GM23338 (cell line): ENCODE results near the gene TBC1D16. TPM values are rescaled to one million over a fixed set of nuclear protein-coding genes. Genes with fewer than 3 reads are reported as not detected.
A peak's percentile ranks its signal among the peaks of the same experiment; 100 is the strongest.

Experiments
- ATAC-seq: fragments of 200-7000 bp; cut with Tn5 transposase; 3 replicates; pipeline ENCODE4 v1.9.1; 2020
- DNase-seq: peaks from one replicate; pipeline ENCODE4 v3.0.0-alpha.2; 2015; ENCODE audit warnings: low spot score
- H2AFZ ChIP-seq: fragments of 200-600 bp; sonication (generic); 2 replicates; pipeline ENCODE4 v1.8.0; 2016; ENCODE audit warnings: antibody characterized with exemption, mild to moderate bottlenecking, moderate library complexity
- H3F3A ChIP-seq: fragments of 200-600 bp; sonication (generic); replicated peaks from 2 replicates; pipeline ENCODE4 v1.8.0; 2017; ENCODE audit warnings: antibody characterized with exemption, mixed run types, low read depth
- H3K27ac ChIP-seq: fragments of 200-600 bp; sonication (generic); 2 replicates; pipeline ENCODE4 v1.6.1; 2016; ENCODE audit warnings: low read depth
- H3K27me3 ChIP-seq: fragments of 200-600 bp; sonication (generic); 2 replicates; pipeline ENCODE4 v1.8.0; 2016; ENCODE audit warnings: mild to moderate bottlenecking, mixed run types, moderate library complexity; ENCODE audit not compliant: insufficient read depth
- H3K36me3 ChIP-seq: fragments of 200-600 bp; sonication (generic); 2 replicates; pipeline ENCODE4 v1.8.0; 2016; ENCODE audit warnings: mild to moderate bottlenecking; ENCODE audit not compliant: insufficient read depth
- H3K4me1 ChIP-seq: fragments of 200-600 bp; sonication (generic); 2 replicates; pipeline ENCODE4 v1.8.0; 2016; ENCODE audit warnings: mild to moderate bottlenecking, moderate library complexity; ENCODE audit not compliant: insufficient read depth
- H3K4me2 ChIP-seq: fragments of 200-600 bp; sonication (generic); 2 replicates; pipeline ENCODE4 v1.7.1; 2017; ENCODE audit warnings: mixed run types
- H3K4me3 ChIP-seq: fragments of 200-600 bp; sonication (generic); 2 replicates; pipeline ENCODE4 v1.6.1; 2016; ENCODE audit warnings: mixed run types
- H3K79me2 ChIP-seq: fragments of 200-600 bp; sonication (generic); replicated peaks from 2 replicates; pipeline ENCODE4 v1.8.0; 2017; ENCODE audit warnings: mild to moderate bottlenecking; ENCODE audit not compliant: insufficient read depth
- H3K9me2 ChIP-seq: fragments of 200-600 bp; sonication (generic); 2 replicates; pipeline ENCODE4 v1.8.0; 2017; ENCODE audit not compliant: insufficient read depth
- H4K20me1 ChIP-seq: fragments of 200-600 bp; sonication (generic); replicated peaks from 2 replicates; pipeline ENCODE4 v1.8.0; 2017; ENCODE audit warnings: mild to moderate bottlenecking; ENCODE audit not compliant: insufficient read depth
- H3K27ac Mint-ChIP-seq: 2 replicates; pipeline ENCODE4 v1.8.0; 2020; ENCODE audit warnings: inconsistent platforms, mild to moderate bottlenecking, moderate library complexity, mixed read lengths
- H3K27me3 Mint-ChIP-seq: 3 replicates; pipeline ENCODE4 v1.8.0; 2022; ENCODE audit warnings: low read depth, mild to moderate bottlenecking, moderate library complexity, mixed read lengths, inconsistent platforms; ENCODE audit not compliant: insufficient read depth, poor library complexity
- H3K36me3 Mint-ChIP-seq: 3 replicates; pipeline ENCODE4 v1.8.0; 2021; ENCODE audit warnings: low read depth, mild to moderate bottlenecking, inconsistent platforms, moderate library complexity, mixed read lengths
- H3K4me1 Mint-ChIP-seq: 3 replicates; pipeline ENCODE4 v1.8.0; 2020; ENCODE audit warnings: mild to moderate bottlenecking, inconsistent platforms, mixed read lengths
- H3K4me3 Mint-ChIP-seq: 3 replicates; pipeline ENCODE4 v1.8.0; 2021; ENCODE audit warnings: moderate library complexity, mild to moderate bottlenecking, inconsistent platforms, mixed read lengths
- H3K9me3 Mint-ChIP-seq: 3 replicates; pipeline ENCODE4 v1.8.0; 2020; ENCODE audit warnings: moderate library complexity, mild to moderate bottlenecking, inconsistent platforms, mixed read lengths
- CREB1 ChIP-seq: fragments of 250-450 bp; sonication (Bioruptor Pico); IDR thresholded peaks from 2 replicates; pipeline ENCODE4 v1.5.0; 2020; ENCODE audit warnings: low read depth, mild to moderate bottlenecking, moderate library complexity
- EZH2 ChIP-seq: fragments of 200-600 bp; sonication (generic); IDR thresholded peaks from one replicate; pipeline ENCODE4 v1.8.0; 2017; ENCODE audit warnings: antibody characterized with exemption, mild to moderate bottlenecking, low read depth; ENCODE audit not compliant: unreplicated experiment
- EZH2phosphoT487 ChIP-seq: fragments of 200-600 bp; sonication (generic); IDR thresholded peaks from one replicate; pipeline ENCODE4 v1.8.1; 2018; ENCODE audit warnings: antibody characterized with exemption; ENCODE audit not compliant: unreplicated experiment
- POLR2AphosphoS5 ChIP-seq: IDR thresholded peaks from 2 replicates; pipeline ENCODE4 v1.6.1; 2016; ENCODE audit warnings: antibody characterized with exemption, low read depth
- STAT1 ChIP-seq: IDR thresholded peaks from one replicate; pipeline ENCODE4 v1.6.1; 2016; ENCODE audit warnings: antibody characterized with exemption; ENCODE audit not compliant: unreplicated experiment
- ZNF114 ChIP-seq: fragments of 250-450 bp; sonication (Bioruptor Pico); IDR thresholded peaks from 2 replicates; pipeline ENCODE4 v1.5.0; 2020; ENCODE audit warnings: mild to moderate bottlenecking, moderate library complexity
- ZNF331 ChIP-seq: fragments of 250-450 bp; sonication (Bioruptor Pico); IDR thresholded peaks from 2 replicates; pipeline ENCODE4 v1.5.0; 2020; ENCODE audit warnings: low read depth, mild to moderate bottlenecking, moderate library complexity
- polyA plus RNA-seq: library from polyadenylated mRNA; unstranded; fragments of >200 nt; fragmentation: Nextera tagmentation; extraction: Ambion mirVana; gene quantifications from 2 replicates; pipeline ENCODE4 v1.2.1, GENCODE V29; 2016
- total RNA-seq: library from RNA; depleted of rRNA; stranded (reverse); fragments of >200 nt; shearing (Covaris generic); gene quantifications from 2 replicates; pipeline ENCODE4 v1.2.3, GENCODE V29; 2014
- TF ChIP-seq, protein P1 (sequence below): IDR thresholded peaks from one replicate; pipeline ENCODE4 v1.6.1; 2018; ENCODE audit warnings: antibody characterized with exemption; ENCODE audit not compliant: unreplicated experiment
- TF ChIP-seq, protein P2 (sequence below), 2 experiments: fragments of 200-600 bp in 1 of 2; sonication (generic) in 1 of 2; conservative IDR thresholded peaks; 2 replicates each; pipeline versions ENCODE4 v1.5.1 to v1.6.1; 2016 to 2017; ENCODE audit warnings: antibody characterized with exemption in 2 of 2, low read depth in 2 of 2, mild to moderate bottlenecking in 2 of 2, moderate library complexity in 1 of 2

TBC1D16 gene
- total and polyA plus RNA-seq, 2 experiments from 2014 or later = 16.7 to 104 TPM

DNA sequence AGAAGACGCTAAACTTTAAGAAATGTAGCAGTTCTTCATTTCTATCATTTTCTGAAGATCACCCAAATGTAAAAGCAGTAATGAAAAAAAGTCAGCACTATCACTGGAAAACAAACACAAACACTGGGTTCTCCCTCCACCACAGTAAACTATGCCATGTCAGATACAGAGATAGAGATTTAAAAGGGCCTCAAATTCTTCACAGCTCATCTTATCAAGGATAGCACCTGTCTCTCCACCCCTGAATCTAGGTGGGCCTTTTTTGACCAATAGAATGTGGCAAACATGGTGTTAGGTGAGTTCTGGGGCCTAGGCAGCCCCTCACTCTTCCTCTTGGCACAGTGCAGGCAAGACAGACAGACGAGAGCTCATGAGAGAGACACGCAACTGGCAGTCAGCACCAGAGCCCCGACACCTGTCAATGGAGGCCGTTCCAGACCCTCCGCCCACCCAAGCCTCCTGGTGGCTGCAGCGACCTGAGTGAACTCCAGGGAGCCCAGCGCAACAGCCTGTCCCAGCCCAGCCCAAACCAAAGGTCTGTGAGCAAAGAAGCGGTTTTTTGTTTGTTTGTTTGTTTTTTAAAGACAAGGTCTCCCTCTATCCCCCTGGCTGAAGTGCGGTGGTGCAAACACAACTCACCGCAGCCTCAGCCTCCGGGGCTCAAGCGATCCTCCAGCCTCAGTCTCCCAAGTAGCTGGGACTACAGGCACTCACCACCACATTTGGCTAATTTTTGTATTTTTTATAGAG is 79.8 kb downstream of the TBC1D16 start:
- Mint-ChIP-seq H3K27ac (no peak overlapping the region), H3K4me3 (no peak overlapping the region)

DNA sequence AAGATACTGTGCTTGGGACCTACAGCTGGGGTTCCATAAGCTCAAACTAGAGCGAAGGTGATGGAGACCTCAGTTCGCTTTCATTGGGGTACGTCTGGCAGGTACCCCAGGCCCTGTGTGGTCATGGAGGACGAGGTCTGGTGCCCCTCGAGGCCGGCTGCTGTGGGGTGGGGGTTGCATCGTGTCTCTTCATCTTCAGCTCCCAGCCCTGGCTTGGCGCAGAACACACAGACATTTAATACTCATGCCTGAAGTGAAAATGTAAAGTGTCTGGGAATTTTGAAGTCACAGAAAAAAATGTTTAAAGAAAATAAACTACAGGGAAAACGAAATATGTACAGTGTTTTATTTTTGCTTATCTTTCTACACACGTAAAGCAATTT is 80.5 kb downstream of the TBC1D16 start:
- no peak for ATAC-seq
- H3K36me3 Mint-ChIP-seq = no peaks in the 10 kb centered on the region
- Histone ChIP-seq H3F3A (peaks cover 38% of the 10 kb centered on the region), H3K36me3 (no peaks in the 10 kb centered on the region), H3K4me3 (no peak overlapping the region), H3K4me2 (no peak overlapping the region), H3K27ac (0 out of 2 replicates have a peak overlapping the region, but pooled peaks have one; percentile 48), H2AFZ (no peak overlapping the region), H3K27me3 (no peaks in the 10 kb centered on the region; the same call in 1 of the 2 replicates), H3K79me2 (peaks cover 30% of the 10 kb centered on the region), H4K20me1 (peaks cover 13% of the 10 kb centered on the region; the same call in 1 of the 2 replicates), H3K4me1 (peaks cover 52% of the 10 kb centered on the region), H3K9me2 (no peaks in the 10 kb centered on the region)
- H3K4me1 Mint-ChIP-seq = peaks cover 67% of the 10 kb centered on the region
- DNase-seq = no peak
- H3K9me3 Mint-ChIP-seq = no peaks in the 10 kb centered on the region
- TF ChIP-seq CREB1 (CRISPR knock-in tag) = no peak
- no peak for TF ChIP-seq EZH2phosphoT487
- TF ChIP-seq EZH2 = no peak
- TF ChIP-seq POLR2AphosphoS5 = no peak
- no peak for TF ChIP-seq ZNF114 (CRISPR knock-in tag)
- TF ChIP-seq STAT1 = no peak
- TF ChIP-seq ZNF331 = no peak
- TF ChIP-seq, protein P1, sequence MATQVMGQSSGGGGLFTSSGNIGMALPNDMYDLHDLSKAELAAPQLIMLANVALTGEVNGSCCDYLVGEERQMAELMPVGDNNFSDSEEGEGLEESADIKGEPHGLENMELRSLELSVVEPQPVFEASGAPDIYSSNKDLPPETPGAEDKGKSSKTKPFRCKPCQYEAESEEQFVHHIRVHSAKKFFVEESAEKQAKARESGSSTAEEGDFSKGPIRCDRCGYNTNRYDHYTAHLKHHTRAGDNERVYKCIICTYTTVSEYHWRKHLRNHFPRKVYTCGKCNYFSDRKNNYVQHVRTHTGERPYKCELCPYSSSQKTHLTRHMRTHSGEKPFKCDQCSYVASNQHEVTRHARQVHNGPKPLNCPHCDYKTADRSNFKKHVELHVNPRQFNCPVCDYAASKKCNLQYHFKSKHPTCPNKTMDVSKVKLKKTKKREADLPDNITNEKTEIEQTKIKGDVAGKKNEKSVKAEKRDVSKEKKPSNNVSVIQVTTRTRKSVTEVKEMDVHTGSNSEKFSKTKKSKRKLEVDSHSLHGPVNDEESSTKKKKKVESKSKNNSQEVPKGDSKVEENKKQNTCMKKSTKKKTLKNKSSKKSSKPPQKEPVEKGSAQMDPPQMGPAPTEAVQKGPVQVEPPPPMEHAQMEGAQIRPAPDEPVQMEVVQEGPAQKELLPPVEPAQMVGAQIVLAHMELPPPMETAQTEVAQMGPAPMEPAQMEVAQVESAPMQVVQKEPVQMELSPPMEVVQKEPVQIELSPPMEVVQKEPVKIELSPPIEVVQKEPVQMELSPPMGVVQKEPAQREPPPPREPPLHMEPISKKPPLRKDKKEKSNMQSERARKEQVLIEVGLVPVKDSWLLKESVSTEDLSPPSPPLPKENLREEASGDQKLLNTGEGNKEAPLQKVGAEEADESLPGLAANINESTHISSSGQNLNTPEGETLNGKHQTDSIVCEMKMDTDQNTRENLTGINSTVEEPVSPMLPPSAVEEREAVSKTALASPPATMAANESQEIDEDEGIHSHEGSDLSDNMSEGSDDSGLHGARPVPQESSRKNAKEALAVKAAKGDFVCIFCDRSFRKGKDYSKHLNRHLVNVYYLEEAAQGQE = no peak
- no peak overlapping the region for H3K27ac Mint-ChIP-seq
- H3K27me3 Mint-ChIP-seq = peaks cover 12% of the 10 kb centered on the region
- no peak overlapping the region; the same call in 2 of the 3 replicates for H3K4me3 Mint-ChIP-seq

More for the DNA sequence above, 79.8 kb downstream of the TBC1D16 start:
- Mint-ChIP-seq H3K4me1 (peaks cover 60% of the 10 kb centered on the region), H3K27me3 (peaks cover 12% of the 10 kb centered on the region), H3K9me3 (peaks cover 3% of the 10 kb centered on the region; the same call in 2 of the 3 replicates), H3K36me3 (peaks cover 3% of the 10 kb centered on the region; the same call in 2 of the 3 replicates)
- no peaks in the 10 kb centered on the region for H3K36me3 ChIP-seq
- peaks cover 46% of the 10 kb centered on the region for H3K4me1 ChIP-seq
- DNase-seq (no peak), ATAC-seq (peak; percentile 8; the same call in 2 of the 3 replicates)
- H2AFZ ChIP-seq = no peak overlapping the region
- peaks cover 13% of the 10 kb centered on the region; the same call in 1 of the 2 replicates for H4K20me1 ChIP-seq
- peaks cover 31% of the 10 kb centered on the region for H3F3A ChIP-seq
- TF ChIP-seq ZNF114 (CRISPR knock-in tag) = no peak
- TF ChIP-seq, protein P2, sequence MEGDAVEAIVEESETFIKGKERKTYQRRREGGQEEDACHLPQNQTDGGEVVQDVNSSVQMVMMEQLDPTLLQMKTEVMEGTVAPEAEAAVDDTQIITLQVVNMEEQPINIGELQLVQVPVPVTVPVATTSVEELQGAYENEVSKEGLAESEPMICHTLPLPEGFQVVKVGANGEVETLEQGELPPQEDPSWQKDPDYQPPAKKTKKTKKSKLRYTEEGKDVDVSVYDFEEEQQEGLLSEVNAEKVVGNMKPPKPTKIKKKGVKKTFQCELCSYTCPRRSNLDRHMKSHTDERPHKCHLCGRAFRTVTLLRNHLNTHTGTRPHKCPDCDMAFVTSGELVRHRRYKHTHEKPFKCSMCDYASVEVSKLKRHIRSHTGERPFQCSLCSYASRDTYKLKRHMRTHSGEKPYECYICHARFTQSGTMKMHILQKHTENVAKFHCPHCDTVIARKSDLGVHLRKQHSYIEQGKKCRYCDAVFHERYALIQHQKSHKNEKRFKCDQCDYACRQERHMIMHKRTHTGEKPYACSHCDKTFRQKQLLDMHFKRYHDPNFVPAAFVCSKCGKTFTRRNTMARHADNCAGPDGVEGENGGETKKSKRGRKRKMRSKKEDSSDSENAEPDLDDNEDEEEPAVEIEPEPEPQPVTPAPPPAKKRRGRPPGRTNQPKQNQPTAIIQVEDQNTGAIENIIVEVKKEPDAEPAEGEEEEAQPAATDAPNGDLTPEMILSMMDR (conservative IDR thresholded peaks at IDR 0.05; ENCODE audit: low read depth in 2 of 2) = no peak
- H3K4me3 ChIP-seq = no peak overlapping the region
- no peaks in the 10 kb centered on the region for H3K9me2 ChIP-seq
- no peaks in the 10 kb centered on the region; the same call in 1 of the 2 replicates for H3K27me3 ChIP-seq
- H3K4me2 ChIP-seq = no peak overlapping the region
- 0 out of 2 replicates have a peak overlapping the region, but pooled peaks have one; percentile 48 for H3K27ac ChIP-seq
- H3K79me2 ChIP-seq = peaks cover 30% of the 10 kb centered on the region
